NCI-H1930 (cell line): ENCODE data around the gene TRAFD1.
"Not testable (repeated sequence)": the region's sequence is repeated elsewhere in the genome, so short reads cannot be mapped to it uniquely, and the experiment has no call there.

Source experiments
- DNase-seq, 2 experiments: peaks; one replicate each; lab custom pipeline; 2025; lab: John Stamatoyannopoulos, UW

TRAFD1 gene

GRCh38 chr12:112158461-112159145 is 33.2 kb downstream of the TRAFD1 start:
- not testable (repeated sequence) for DNase-seq

- DNase-seq, result no peak
These were observed 33.8 kb downstream of the TRAFD1 start for GRCh38 chr12:112159146-112159541.

DNA sequence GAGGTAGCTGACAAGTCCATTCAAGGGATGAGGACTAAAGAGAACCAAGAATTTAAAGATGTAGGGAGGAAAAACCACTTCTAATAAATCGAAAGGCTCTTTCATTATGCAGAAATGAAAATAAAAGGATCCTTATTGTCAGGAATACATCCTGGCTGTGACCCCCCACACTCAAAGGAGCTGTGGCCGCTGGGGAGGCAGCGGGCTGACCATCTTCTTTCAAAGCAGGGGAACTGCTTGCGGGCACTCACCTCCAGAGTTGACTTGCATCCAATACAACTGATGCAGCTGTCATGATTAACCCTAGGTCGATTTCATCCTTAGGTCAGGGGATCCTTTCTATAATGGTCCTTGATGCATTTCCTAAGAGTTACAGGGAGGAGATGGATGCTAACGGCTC is 35.3 kb downstream of the TRAFD1 start:
- DNase-seq, result no peak

DNA sequence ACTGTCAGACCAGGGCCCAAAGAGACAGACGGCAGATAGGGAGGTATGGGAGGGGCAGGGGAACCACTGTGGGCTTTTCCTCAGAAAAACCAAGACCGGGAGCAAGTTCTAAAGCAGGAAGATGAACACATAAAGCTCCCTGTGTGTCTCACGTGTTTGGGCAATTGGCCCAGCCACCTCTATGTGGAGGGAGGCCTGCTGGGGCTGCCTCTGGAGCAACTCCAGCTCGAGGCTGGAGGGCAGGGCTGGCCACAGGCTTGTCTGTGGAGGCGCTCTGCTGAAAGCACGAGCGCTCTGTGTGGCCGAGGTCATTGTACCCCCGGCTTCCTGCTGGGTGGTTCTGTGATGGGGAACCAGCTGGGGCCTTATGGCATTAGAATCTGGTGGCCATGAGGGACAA is 36.4 kb downstream of the TRAFD1 start:
- DNase-seq, result no peak

DNA sequence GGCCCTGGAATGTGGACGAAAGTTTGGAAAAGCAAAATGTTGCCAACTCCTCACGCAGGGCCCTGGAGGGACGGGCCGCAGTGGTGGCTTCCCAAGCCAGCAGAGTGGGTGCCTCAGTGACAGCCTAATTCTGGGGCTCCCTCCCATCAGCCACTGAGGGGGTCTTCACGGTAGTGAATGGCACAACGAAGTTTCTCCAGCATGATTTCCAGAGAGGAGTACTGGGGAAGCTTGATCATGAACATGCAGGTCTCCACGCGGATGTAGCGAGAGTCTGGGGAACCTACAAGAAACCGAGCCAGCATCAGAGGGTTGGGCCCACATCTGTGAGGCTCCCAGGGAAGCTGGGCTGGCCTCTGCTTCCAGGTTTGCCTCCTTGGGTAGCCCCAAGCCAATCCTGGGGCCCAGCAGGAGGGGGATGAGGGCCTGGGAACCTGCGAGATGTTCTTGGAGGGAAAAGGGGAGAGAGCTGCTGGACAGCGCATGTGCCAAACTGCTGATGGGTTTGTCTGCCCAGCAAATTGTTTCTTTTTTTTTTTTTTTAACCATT is 37.0 kb downstream of the TRAFD1 start:
- DNase-seq, result no peak

DNA sequence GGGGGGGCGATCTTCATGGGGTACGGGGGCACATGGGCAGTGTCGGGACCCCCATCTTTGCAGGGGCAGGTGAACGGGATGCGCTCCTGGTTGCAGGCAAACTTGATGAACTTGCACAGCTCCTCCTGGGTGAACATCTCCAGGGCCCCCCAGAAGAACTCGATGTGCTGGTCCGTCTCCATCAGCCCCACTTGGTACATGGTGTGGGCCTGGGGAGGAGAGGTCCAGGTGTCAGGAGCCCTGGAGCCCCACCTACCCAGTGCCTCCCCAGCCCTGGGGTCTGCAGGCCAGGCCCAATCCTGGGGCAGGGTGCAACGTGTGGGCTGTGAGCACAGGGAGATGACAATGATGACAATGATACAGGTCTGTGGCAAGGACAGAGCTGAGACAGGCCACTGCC is 37.7 kb downstream of the TRAFD1 start:
- no peak for DNase-seq

GRCh38 chr12:112163471-112163991 is 38.2 kb downstream of the TRAFD1 start:
- no peak for DNase-seq

DNA sequence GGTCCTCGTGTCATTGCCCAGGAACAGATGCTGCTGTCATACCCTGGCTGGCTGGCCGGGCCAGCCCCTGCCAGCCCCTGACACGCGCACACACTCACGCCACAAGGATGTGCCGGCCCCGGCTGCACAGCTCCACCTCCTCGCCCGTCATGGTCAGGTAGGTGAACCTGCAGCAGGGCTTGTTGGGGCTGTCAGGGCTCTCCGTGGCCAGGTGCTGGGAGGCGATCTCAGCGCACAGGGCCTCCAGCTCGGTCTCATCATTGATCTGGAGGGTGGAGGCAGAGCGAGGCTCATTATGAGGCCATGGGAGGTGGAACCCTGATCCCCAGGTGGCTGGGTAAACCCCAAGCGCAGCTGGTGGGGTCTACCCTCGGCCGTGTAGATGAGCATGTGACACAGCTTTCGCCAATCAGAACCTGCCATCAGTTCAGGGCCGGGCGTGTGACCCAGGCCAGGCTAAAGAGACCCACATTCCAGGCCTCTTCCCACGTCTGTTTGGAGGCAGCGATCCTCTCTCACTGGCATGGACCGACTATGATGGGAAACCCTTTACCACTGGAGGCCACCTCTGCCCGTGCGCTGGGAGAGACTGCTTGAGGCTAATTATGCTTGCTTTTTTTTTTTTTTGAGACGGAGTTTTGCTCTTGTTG is 38.8 kb downstream of the TRAFD1 start:
- no peak for DNase-seq

GRCh38 chr12:112165624-112166023 is 40.3 kb downstream of the TRAFD1 start:
- DNase-seq, result no peak

DNA sequence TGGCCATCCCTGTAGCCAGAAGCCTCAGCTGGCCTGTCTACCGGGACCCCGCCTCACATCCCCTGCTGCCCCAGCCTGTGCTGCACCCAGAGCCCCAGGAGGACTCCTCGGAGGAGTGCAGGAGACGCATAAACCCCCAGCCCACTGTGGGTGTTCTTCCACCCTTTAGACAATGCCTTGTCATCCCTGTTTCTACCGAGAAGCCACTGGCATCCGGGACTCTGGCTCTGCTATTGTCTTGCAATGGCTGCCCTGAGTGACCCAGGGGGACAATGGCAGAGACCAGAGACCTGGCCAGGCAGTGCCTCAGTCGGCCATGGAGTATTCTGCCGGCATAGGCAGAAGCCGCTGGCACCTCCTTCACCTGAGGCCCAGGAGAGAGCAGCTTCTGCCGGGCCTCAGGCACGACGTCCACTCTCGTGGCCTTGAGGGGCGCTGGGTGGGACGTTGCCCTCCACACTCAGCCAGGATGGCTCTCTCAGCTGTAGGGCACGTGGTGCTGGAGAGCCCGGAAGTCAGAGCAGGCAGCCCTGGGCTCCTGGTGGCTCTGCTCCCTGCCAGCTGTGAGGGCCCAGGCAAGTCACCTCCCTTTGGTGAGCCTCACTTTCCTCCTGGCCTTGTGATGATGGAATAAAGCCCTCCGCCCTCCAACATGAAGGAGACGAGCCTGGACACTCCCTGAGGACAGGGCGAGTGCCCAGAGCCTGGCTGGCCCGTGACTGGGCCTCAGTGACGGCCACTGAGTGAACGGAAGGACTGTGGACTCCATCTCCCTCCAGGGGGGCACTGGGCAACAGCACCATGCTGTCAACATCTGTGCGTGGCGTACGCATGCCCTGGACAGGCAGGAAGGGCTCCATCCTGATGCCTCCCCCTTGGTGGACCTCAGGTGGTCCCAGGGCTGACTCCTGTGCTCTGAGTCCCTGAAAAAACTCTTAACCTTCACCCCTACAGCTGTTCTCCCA is 41.0 kb downstream of the TRAFD1 start:
- DNase-seq, result no peak

DNA sequence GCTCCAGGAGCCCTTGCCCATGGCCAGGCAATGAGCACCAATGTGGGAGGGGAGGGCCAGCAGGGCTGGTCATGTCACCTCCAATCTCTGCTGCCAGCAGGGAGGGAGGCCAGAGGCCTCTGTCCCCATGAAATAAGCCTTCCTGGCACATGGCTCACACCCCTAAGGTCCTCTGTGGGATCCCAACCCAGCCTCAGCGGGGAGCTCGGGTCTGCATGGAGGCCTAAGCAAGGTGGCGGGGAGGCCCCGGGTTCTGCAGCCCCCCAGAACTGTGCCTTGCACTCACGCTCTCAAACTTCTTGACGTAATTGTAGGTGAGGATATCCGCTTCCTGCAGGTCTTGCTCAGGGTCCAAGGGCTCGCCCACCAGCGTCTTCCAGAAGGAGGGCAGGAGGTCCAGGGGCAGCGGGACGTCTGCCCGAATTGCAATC is 41.7 kb downstream of the TRAFD1 start:
- no peak for DNase-seq

- DNase-seq, result no peak
These were observed 42.6 kb downstream of the TRAFD1 start for GRCh38 chr12:112167718-112168525.

DNA sequence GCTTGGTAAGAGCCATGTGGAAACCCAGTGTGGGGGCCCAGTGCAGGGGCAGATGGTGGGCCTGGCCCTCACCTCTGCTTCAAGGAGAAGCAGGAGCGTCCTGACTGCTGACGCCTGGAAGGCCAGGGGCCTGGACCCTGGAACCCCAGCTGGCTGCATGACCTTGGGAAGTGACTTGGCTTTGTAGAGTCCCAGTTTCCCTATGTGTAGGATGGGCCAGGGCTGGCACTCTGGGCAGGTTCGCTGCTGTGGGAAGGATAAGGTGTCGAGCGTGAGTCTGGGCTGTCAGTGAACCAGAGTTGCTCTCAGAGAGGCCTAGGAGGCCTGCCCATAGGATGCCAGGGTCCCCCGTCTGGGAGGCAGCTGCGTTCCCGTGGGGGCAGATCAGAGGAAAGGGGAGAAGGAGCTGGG is 43.2 kb downstream of the TRAFD1 start:
- DNase-seq, result no peak

- no peak for DNase-seq
These were observed 44.0 kb downstream of the TRAFD1 start for GRCh38 chr12:112169161-112169872.

DNA sequence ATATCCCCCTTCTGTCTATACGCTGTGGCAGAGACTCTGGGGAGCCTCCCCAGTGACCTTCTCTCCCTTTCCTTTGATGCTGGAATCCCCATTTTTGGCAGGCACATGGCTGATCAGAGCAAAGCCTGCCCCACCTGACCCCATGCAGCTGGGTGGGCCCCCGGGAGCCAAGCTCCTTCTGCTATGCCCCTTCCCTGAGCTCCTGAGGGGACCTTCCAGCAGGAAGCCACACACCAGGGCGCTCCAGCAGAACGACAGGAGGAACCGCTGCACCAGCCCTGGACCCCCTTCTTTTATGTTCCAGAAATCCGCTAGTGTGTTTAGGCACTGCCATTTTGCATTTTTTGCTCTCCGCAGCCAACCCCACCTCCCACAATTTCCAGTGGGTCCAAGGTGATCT is 44.6 kb downstream of the TRAFD1 start:
- no peak for DNase-seq

DNA sequence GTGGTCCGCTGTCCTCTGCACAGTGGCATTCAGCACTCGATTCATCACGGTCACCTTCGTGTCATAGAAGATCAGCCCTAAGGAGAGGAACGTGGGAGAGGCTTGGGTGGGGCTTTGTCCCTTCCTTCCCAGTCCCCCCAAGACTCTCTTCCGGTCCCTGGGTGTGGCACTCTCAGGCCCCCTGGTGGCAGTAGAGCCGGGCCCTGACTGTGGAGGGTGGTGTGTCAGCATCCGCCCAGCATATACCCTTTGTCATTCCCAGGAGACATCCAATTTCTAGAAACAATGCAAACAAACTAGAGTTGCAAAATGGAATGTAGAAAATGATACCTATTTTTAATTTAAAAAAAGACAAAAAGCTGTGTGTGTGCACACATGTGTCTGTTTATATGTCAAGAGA is 45.0 kb downstream of the TRAFD1 start:
- no peak for DNase-seq

- no peak for DNase-seq
These were observed 45.7 kb downstream of the TRAFD1 start for GRCh38 chr12:112170971-112171596.

DNA sequence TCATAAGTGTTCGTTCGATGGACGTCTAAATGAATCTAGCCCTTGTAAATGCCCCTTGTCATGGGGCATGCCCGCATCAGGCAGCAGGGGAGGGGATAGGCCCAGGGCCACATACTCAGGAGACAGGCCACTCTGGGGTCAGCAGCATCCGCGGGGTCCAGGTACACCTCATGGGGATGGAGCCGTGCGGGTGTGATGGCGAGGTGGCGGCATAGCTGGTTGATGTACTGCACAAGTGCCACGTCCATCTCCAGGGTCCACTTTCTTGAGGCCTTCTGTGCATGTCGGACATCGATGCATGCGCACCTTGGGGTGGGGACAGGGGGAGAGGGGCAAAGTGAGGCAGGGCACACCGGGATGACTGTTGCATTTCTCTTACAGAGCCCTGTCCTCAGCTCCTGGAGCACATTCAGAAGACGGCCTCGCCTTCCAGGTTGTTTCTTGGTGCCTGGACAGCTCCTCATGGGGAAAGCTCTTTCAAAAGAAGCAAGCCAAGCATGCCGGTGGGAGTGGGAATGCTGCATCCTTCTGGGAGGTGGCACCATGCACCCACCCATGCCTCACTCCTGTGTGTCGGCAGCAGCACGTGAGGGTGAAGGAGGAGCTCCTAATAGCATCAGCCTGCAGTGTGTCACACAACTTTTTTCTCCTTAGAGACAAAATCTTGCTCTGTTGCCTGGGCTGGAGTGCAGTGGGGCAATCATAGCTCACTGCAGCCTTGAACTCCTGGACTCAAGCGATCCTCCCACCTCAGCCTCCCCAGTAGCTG is 47.4 kb downstream of the TRAFD1 start:
- DNase-seq, result no peak
